HG03521 (cell line): ENCODE data around the gene DCTN5.
A peak's percentile ranks its signal among the peaks of the same experiment; 100 is the strongest.

Experiments
- ATAC-seq: cut with Tn5 transposase; IDR thresholded peaks from one replicate; pipeline ENCODE4 v1.9.1; 2021; ENCODE audit warnings: mild to moderate bottlenecking, moderate library complexity; ENCODE audit not compliant: unreplicated experiment

The DCTN5 gene

GRCh38 chr16:23651943-23652468, 10.7 kb downstream of the DCTN5 start:
- ATAC-seq = no peak

GRCh38 chr16:23663918-23664317, 22.7 kb downstream of the DCTN5 start:
- ATAC-seq = no peak

- ATAC-seq = no peak
Measured at GRCh38 chr16:23666571-23667354, 25.5 kb downstream of the DCTN5 start.

- ATAC-seq = no peak
Measured at GRCh38 chr16:23667355-23667659, 26.0 kb downstream of the DCTN5 start.

- ATAC-seq = no peak
Measured at GRCh38 chr16:23668225-23668624, 27.0 kb downstream of the DCTN5 start.

- no peak for ATAC-seq
Measured at GRCh38 chr16:23668873-23669272, 27.6 kb downstream of the DCTN5 start.

GRCh38 chr16:23670137-23670776, 29.0 kb downstream of the DCTN5 start:
- ATAC-seq = peak; percentile 97

GRCh38 chr16:23673971-23674614, 32.8 kb downstream of the DCTN5 start:
- ATAC-seq = no peak

GRCh38 chr16:23676924-23677480, 35.7 kb downstream of the DCTN5 start:
- ATAC-seq = no peak

GRCh38 chr16:23678430-23679273, 37.4 kb downstream of the DCTN5 start, which contains the start of gene PLK1:
Gene PLK1 (plus strand): TSS chr16:23678889. CDS start chr16:23678933, 44 bp downstream.
- peak; percentile 88 for ATAC-seq

GRCh38 chr16:23679274-23679985, 38.2 kb downstream of the DCTN5 start:
- no peak for ATAC-seq

- no peak for ATAC-seq
Measured at GRCh38 chr16:23679986-23680336, 38.7 kb downstream of the DCTN5 start.

GRCh38 chr16:23682181-23682580, 40.9 kb downstream of the DCTN5 start:
- no peak for ATAC-seq

GRCh38 chr16:23683487-23683886, 42.2 kb downstream of the DCTN5 start:
- no peak for ATAC-seq

- no peak for ATAC-seq
Measured at GRCh38 chr16:23687034-23687808, 46.0 kb downstream of the DCTN5 start.

GRCh38 chr16:23689442-23690187, 48.3 kb downstream of the DCTN5 start:
- no peak for ATAC-seq

- no peak for ATAC-seq
Measured at GRCh38 chr16:23690771-23691482, 49.7 kb downstream of the DCTN5 start.
